Inferior parietal cortex (tissue), 1 donor: Measurements from ENCODE around the gene AKAP8L.

Experiments
- DNase-seq: peaks from one replicate; pipeline ENCODE4 v3.0.0-alpha.2; 2016; ENCODE audit errors: extremely low spot score

AKAP8L gene

GRCh38 chr19:15418579-15419412 lies at the start of gene AKAP8L:
AKAP8L (minus strand) TSS chr19:15418988; CDS start chr19:15418923, 65 bp downstream.
- peak; percentile 99 for DNase-seq

GRCh38 chr19:15467734-15468214 lies 49.0 kb upstream of the AKAP8L start:
- no peak for DNase-seq

- DNase-seq, result no peak
Observed at GRCh38 chr19:15466851-15467733, 48.3 kb upstream of the AKAP8L start.

- no peak for DNase-seq
Observed at GRCh38 chr19:15464394-15465385, 45.9 kb upstream of the AKAP8L start, which contains the start of gene RASAL3. RASAL3 (minus strand) TSS chr19:15464544; CDS start chr19:15464358, 186 bp downstream.

GRCh38 chr19:15463861-15464371 lies 45.1 kb upstream of the AKAP8L start:
- no peak for DNase-seq

GRCh38 chr19:15461694-15462093 lies 42.9 kb upstream of the AKAP8L start:
- DNase-seq, result no peak

- DNase-seq, result no peak
Observed at GRCh38 chr19:15457701-15458484, 39.1 kb upstream of the AKAP8L start.

GRCh38 chr19:15456871-15457700 lies 38.3 kb upstream of the AKAP8L start:
- no peak for DNase-seq

GRCh38 chr19:15456441-15456840 lies 37.7 kb upstream of the AKAP8L start:
- no peak for DNase-seq

GRCh38 chr19:15455996-15456395 lies 37.2 kb upstream of the AKAP8L start:
- no peak for DNase-seq

- no peak for DNase-seq
Observed at GRCh38 chr19:15453906-15454860, 35.4 kb upstream of the AKAP8L start.

GRCh38 chr19:15453091-15453578 lies 34.3 kb upstream of the AKAP8L start:
- DNase-seq, result no peak

GRCh38 chr19:15452111-15453047 lies 33.6 kb upstream of the AKAP8L start:
- DNase-seq, result peak; percentile 15

GRCh38 chr19:15450528-15450890 lies 31.7 kb upstream of the AKAP8L start:
- DNase-seq, result no peak

- peak; percentile 54 for DNase-seq
Observed at GRCh38 chr19:15449620-15450527, 31.1 kb upstream of the AKAP8L start, which contains the start of gene WIZ. WIZ (minus strand) TSS chr19:15449956; CDS start chr19:15448307, 1,649 bp downstream.
